ENCODE measurements around the gene SHC3. TPM values are rescaled to one million over a fixed set of nuclear protein-coding genes. Genes with fewer than 3 reads are reported as not detected.

The SHC3 gene
- polyA plus RNA-seq, 4 donors = 0.27 to 1.5 (median 0.57) TPM; not detected in 1

DNA sequence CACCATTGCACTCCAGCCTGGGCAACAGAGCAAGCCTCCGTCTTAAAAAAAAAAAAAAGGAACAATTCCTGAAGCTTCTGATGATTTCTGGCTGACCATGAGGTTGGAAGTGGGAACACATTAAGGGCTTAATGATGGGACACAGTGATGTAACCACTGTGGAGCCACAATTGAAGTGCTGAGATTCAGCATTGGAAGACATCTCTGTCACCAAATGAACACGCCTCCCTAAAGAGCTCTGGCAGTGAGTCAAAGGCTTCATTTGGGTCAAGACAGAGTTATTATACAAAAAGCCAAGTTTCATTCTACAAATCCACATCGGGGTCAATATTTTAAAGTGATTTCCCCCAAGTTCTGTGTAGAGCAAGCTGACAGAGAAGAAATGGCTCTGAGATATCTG lies 191.8 kb downstream of the SHC3 start:
- H3K9me3 ChIP-seq (ENCODE audit: control insufficient read depth in 2 of 2, insufficient read depth in 1 of 2, low read depth in 1 of 2, low read length in 1 of 2) = no peaks in the 10 kb centered on the region
- DNase-seq (no peak), FAIRE-seq (no peak)
- no peaks in the 10 kb centered on the region for H3K36me3 ChIP-seq (ENCODE audit: control insufficient read depth in 3 of 3, insufficient read depth in 2 of 3, low read depth in 1 of 3, low read length in 3 of 3)
- H3K27ac ChIP-seq (ENCODE audit: low read depth in 1 of 3, low read length in 2 of 3) = no peak overlapping the region
- H3K4me1 ChIP-seq (ENCODE audit: control insufficient read depth in 3 of 3, insufficient read depth in 2 of 3, low read depth in 1 of 3, low read length in 2 of 3) = peaks cover 0 to 7% (median 2%) of the 10 kb centered on the region in 3 donors
- peaks cover 0 to 11% (median 0%) of the 10 kb centered on the region in 3 donors for H3K27me3 ChIP-seq (ENCODE audit: control insufficient read depth in 3 of 3, insufficient read depth in 3 of 3, low read length in 3 of 3)
- no peak overlapping the region for H3K4me3 ChIP-seq (ENCODE audit: low read depth in 1 of 3, low read length in 3 of 3)
- WGBS, 3 donors = 70 to 96% (median 82%) methylated on average over 3 of the region's 3 CpGs

DNA sequence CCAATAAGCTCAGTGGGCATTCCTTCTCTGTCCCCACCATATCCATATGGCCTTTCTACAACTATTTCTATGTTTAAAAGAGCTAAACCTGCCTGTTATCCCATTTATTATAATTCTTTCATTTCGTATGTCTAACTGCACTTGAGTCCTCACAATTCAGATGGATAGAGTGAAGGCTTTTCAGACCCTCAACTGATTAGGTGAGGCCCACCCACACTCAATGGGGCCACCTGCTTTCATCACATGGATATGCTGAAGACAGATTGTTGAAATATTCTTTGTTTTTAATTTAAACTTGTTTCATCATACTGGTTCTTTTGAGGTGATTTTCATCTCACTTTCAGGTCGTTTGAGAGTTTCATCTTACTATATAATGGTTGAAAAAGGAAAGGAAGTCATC lies 193.0 kb downstream of the SHC3 start:
- FAIRE-seq (no peak), DNase-seq (no peak)
- WGBS, 3 donors = 65 to 80% (median 70%) methylated on average over 2 of the region's 2 CpGs
- H3K27ac ChIP-seq (ENCODE audit: low read depth in 1 of 3, low read length in 2 of 3) = no peak overlapping the region
- H3K36me3 ChIP-seq (ENCODE audit: control insufficient read depth in 3 of 3, insufficient read depth in 2 of 3, low read depth in 1 of 3, low read length in 3 of 3) = no peaks in the 10 kb centered on the region
- no peak overlapping the region for H3K4me3 ChIP-seq (ENCODE audit: low read depth in 1 of 3, low read length in 3 of 3)
- H3K27me3 ChIP-seq (ENCODE audit: control insufficient read depth in 3 of 3, insufficient read depth in 3 of 3, low read length in 3 of 3) = peaks cover 0 to 6% (median 0%) of the 10 kb centered on the region in 3 donors
- peaks cover 0 to 2% (median 0%) of the 10 kb centered on the region in 3 donors for H3K4me1 ChIP-seq (ENCODE audit: control insufficient read depth in 3 of 3, insufficient read depth in 2 of 3, low read depth in 1 of 3, low read length in 2 of 3)
- no peaks in the 10 kb centered on the region for H3K9me3 ChIP-seq (ENCODE audit: control insufficient read depth in 2 of 2, insufficient read depth in 1 of 2, low read depth in 1 of 2, low read length in 1 of 2)

DNA sequence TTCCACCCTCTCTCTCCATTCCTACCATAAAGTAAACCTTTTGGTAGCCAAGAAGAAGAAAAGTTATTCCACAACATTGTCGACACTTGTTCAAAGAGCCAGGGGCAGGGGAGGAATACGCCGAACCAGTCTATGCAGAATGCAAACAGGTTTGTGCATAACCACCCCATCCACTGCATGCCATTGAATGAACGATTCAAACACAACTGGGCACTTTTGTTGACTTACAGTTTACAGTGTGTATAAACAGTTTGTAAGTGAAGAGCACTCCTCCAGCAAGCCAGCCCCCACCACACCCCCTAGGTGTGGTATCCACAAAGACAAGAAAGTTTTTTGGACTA lies 194.1 kb downstream of the SHC3 start:
- DNase-seq (no peak), FAIRE-seq (no peak)
- Histone ChIP-seq H3K27me3 (ENCODE audit: control insufficient read depth in 3 of 3, insufficient read depth in 3 of 3, low read length in 3 of 3) (no peaks in the 10 kb centered on the region), H3K36me3 (ENCODE audit: control insufficient read depth in 3 of 3, insufficient read depth in 2 of 3, low read depth in 1 of 3, low read length in 3 of 3) (no peaks in the 10 kb centered on the region), H3K27ac (ENCODE audit: low read depth in 1 of 3, low read length in 2 of 3) (no peak overlapping the region), H3K4me3 (ENCODE audit: low read depth in 1 of 3, low read length in 3 of 3) (no peak overlapping the region), H3K9me3 (ENCODE audit: control insufficient read depth in 2 of 2, insufficient read depth in 1 of 2, low read depth in 1 of 2, low read length in 1 of 2) (no peaks in the 10 kb centered on the region), H3K4me1 (ENCODE audit: control insufficient read depth in 3 of 3, insufficient read depth in 2 of 3, low read depth in 1 of 3, low read length in 2 of 3) (no peaks in the 10 kb centered on the region)
- WGBS, 3 donors = 86 to 87% (median 87%) methylated on average over 4 of the region's 4 CpGs

DNA sequence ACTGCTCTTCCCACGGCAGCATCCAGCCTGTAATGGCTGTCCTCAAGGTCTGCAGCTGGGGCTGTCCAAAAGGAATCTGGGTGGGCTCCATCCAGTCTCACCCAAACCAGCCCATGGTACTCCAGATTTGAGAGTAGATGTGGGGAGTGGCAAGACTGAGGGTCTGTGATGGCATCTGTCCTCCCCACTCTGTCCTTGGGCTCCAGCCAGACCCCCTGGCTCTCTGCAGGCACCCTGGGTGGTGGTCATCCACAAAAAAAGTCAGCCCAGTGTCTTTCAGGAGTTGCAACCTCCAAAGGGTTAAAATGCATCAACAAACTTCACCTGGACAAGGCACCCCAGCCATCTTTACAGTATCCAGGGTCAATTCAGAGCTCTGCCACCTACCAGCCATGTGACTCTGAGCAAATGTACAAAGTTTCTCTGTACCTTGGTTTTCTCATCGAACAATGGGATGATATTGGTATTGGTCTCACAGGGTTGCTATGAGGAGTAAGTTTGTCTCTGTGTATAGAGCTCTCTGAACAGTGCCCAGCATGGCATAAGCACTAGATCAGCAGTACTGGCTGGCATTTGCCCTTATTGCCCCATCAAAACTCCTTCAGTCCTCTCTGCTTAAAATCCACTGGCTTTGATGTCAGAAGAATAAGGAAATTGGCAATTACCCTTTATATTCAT lies 194.6 kb downstream of the SHC3 start:
- DNase-seq = no peak
- Histone ChIP-seq H3K36me3 (ENCODE audit: control insufficient read depth in 3 of 3, insufficient read depth in 2 of 3, low read depth in 1 of 3, low read length in 3 of 3) (no peaks in the 10 kb centered on the region), H3K27me3 (ENCODE audit: control insufficient read depth in 3 of 3, insufficient read depth in 3 of 3, low read length in 3 of 3) (no peaks in the 10 kb centered on the region), H3K4me1 (ENCODE audit: control insufficient read depth in 3 of 3, insufficient read depth in 2 of 3, low read depth in 1 of 3, low read length in 2 of 3) (no peaks in the 10 kb centered on the region), H3K9me3 (ENCODE audit: control insufficient read depth in 2 of 2, insufficient read depth in 1 of 2, low read depth in 1 of 2, low read length in 1 of 2) (no peaks in the 10 kb centered on the region), H3K4me3 (ENCODE audit: low read depth in 1 of 3, low read length in 3 of 3) (no peak overlapping the region), H3K27ac (ENCODE audit: low read depth in 1 of 3, low read length in 2 of 3) (no peak overlapping the region)
- 49 to 71% (median 64%) methylated on average over 2 of the region's 2 CpGs for WGBS, 3 donors
- no peak for FAIRE-seq

- no peaks in the 10 kb centered on the region for H3K27me3 ChIP-seq (ENCODE audit: control insufficient read depth in 3 of 3, insufficient read depth in 3 of 3, low read length in 3 of 3)
- H3K36me3 ChIP-seq (ENCODE audit: control insufficient read depth in 3 of 3, insufficient read depth in 2 of 3, low read depth in 1 of 3, low read length in 3 of 3) = no peaks in the 10 kb centered on the region
- DNase-seq = no peak
- no peaks in the 10 kb centered on the region for H3K4me1 ChIP-seq (ENCODE audit: control insufficient read depth in 3 of 3, insufficient read depth in 2 of 3, low read depth in 1 of 3, low read length in 2 of 3)
- H3K9me3 ChIP-seq (ENCODE audit: control insufficient read depth in 2 of 2, insufficient read depth in 1 of 2, low read depth in 1 of 2, low read length in 1 of 2) = no peaks in the 10 kb centered on the region
- no peak overlapping the region for H3K4me3 ChIP-seq (ENCODE audit: low read depth in 1 of 3, low read length in 3 of 3)
- WGBS, 3 donors = 77 to 81% (median 79%) methylated on average over 1 of the region's 1 CpG
- FAIRE-seq = no peak
- H3K27ac ChIP-seq (ENCODE audit: low read depth in 1 of 3, low read length in 2 of 3) = no peak overlapping the region
These were observed 197.8 kb downstream of the SHC3 start for GRCh38 chr9:88980740-88981203.

- Histone ChIP-seq H3K27ac (ENCODE audit: low read depth in 1 of 3, low read length in 2 of 3) (no peak overlapping the region), H3K36me3 (ENCODE audit: control insufficient read depth in 3 of 3, insufficient read depth in 2 of 3, low read depth in 1 of 3, low read length in 3 of 3) (no peaks in the 10 kb centered on the region), H3K27me3 (ENCODE audit: control insufficient read depth in 3 of 3, insufficient read depth in 3 of 3, low read length in 3 of 3) (no peaks in the 10 kb centered on the region), H3K4me3 (ENCODE audit: low read depth in 1 of 3, low read length in 3 of 3) (no peak overlapping the region), H3K4me1 (ENCODE audit: control insufficient read depth in 3 of 3, insufficient read depth in 2 of 3, low read depth in 1 of 3, low read length in 2 of 3) (no peaks in the 10 kb centered on the region), H3K9me3 (ENCODE audit: control insufficient read depth in 2 of 2, insufficient read depth in 1 of 2, low read depth in 1 of 2, low read length in 1 of 2) (no peaks in the 10 kb centered on the region)
- 84 to 89% (median 89%) methylated on average over 2 of the region's 2 CpGs for WGBS, 3 donors
- FAIRE-seq (no peak), DNase-seq (no peak)
These were observed 198.8 kb downstream of the SHC3 start for GRCh38 chr9:88979791-88980190.

GRCh38 chr9:88979021-88979420 lies 199.6 kb downstream of the SHC3 start:
- WGBS, 3 donors = 88 to 100% (median 98%) methylated on average over 2 of the region's 2 CpGs
- Histone ChIP-seq H3K36me3 (ENCODE audit: control insufficient read depth in 3 of 3, insufficient read depth in 2 of 3, low read depth in 1 of 3, low read length in 3 of 3) (no peaks in the 10 kb centered on the region), H3K4me3 (ENCODE audit: low read depth in 1 of 3, low read length in 3 of 3) (no peak overlapping the region), H3K27ac (ENCODE audit: low read depth in 1 of 3, low read length in 2 of 3) (no peak overlapping the region), H3K27me3 (ENCODE audit: control insufficient read depth in 3 of 3, insufficient read depth in 3 of 3, low read length in 3 of 3) (no peaks in the 10 kb centered on the region), H3K4me1 (ENCODE audit: control insufficient read depth in 3 of 3, insufficient read depth in 2 of 3, low read depth in 1 of 3, low read length in 2 of 3) (no peaks in the 10 kb centered on the region), H3K9me3 (ENCODE audit: control insufficient read depth in 2 of 2, insufficient read depth in 1 of 2, low read depth in 1 of 2, low read length in 1 of 2) (no peaks in the 10 kb centered on the region)
- DNase-seq (no peak), FAIRE-seq (no peak)

- FAIRE-seq (no peak), DNase-seq (no peak)
- no peaks in the 10 kb centered on the region for H3K36me3 ChIP-seq (ENCODE audit: control insufficient read depth in 3 of 3, insufficient read depth in 2 of 3, low read depth in 1 of 3, low read length in 3 of 3)
- H3K27me3 ChIP-seq (ENCODE audit: control insufficient read depth in 3 of 3, insufficient read depth in 3 of 3, low read length in 3 of 3) = no peaks in the 10 kb centered on the region
- 70 to 80% (median 75%) methylated on average over 5 of the region's 5 CpGs for WGBS, 3 donors
- no peak overlapping the region for H3K27ac ChIP-seq (ENCODE audit: low read depth in 1 of 3, low read length in 2 of 3)
- no peaks in the 10 kb centered on the region for H3K4me1 ChIP-seq (ENCODE audit: control insufficient read depth in 3 of 3, insufficient read depth in 2 of 3, low read depth in 1 of 3, low read length in 2 of 3)
- H3K4me3 ChIP-seq (ENCODE audit: low read depth in 1 of 3, low read length in 3 of 3) = no peak overlapping the region
- H3K9me3 ChIP-seq (ENCODE audit: control insufficient read depth in 2 of 2, insufficient read depth in 1 of 2, low read depth in 1 of 2, low read length in 1 of 2) = peaks cover 0 to 8% of the 10 kb centered on the region in 2 donors
These were observed 200.6 kb downstream of the SHC3 start for GRCh38 chr9:88978034-88978433.

GRCh38 chr9:88976890-88977257 lies 201.7 kb downstream of the SHC3 start:
- WGBS, 3 donors = 66 to 85% (median 75%) methylated on average over 5 of the region's 5 CpGs
- Histone ChIP-seq H3K9me3 (ENCODE audit: control insufficient read depth in 2 of 2, insufficient read depth in 1 of 2, low read depth in 1 of 2, low read length in 1 of 2) (peaks cover 0 to 15% of the 10 kb centered on the region in 2 donors), H3K27me3 (ENCODE audit: control insufficient read depth in 3 of 3, insufficient read depth in 3 of 3, low read length in 3 of 3) (no peaks in the 10 kb centered on the region), H3K27ac (ENCODE audit: low read depth in 1 of 3, low read length in 2 of 3) (no peak overlapping the region), H3K4me3 (ENCODE audit: low read depth in 1 of 3, low read length in 3 of 3) (no peak overlapping the region), H3K36me3 (ENCODE audit: control insufficient read depth in 3 of 3, insufficient read depth in 2 of 3, low read depth in 1 of 3, low read length in 3 of 3) (no peaks in the 10 kb centered on the region), H3K4me1 (ENCODE audit: control insufficient read depth in 3 of 3, insufficient read depth in 2 of 3, low read depth in 1 of 3, low read length in 2 of 3) (no peaks in the 10 kb centered on the region)
- FAIRE-seq (no peak), DNase-seq (no peak)

All from small intestine (tissue), 7 donors.